ENCODE data around the gene DAPK1.

GRCh38 chr9:87622098-87622497 is 124.4 kb downstream of the DAPK1 start:
- no peak for TF ChIP-seq POLR2A (IDR thresholded peaks at IDR 0.05; ENCODE audit: low read depth, low read length)
- TF ChIP-seq TAF1 (IDR thresholded peaks at IDR 0.05; ENCODE audit: low read depth, low read length): no peak
- no peak for TF ChIP-seq PAX5 (IDR thresholded peaks at IDR 0.05; ENCODE audit: insufficient read depth, low read length, severe bottlenecking)
- TF ChIP-seq POLR2AphosphoS5 (IDR thresholded peaks at IDR 0.05; ENCODE audit: low read depth, low read length): no peak
- TF ChIP-seq POU2F2 (IDR thresholded peaks at IDR 0.05; ENCODE audit: low read depth, low read length): no peak

Measured in GM12891 (cell line).